ENCODE measurements around the gene PRKG1.
"Not testable (repeated sequence)": the region's sequence is repeated elsewhere in the genome, so short reads cannot be mapped to it uniquely, and the experiment has no call there.

GRCh38 chr10:51758838-51759237, 684.6 kb downstream of the PRKG1 start:
- TF ChIP-seq CTCF, POLR2A (IDR thresholded peaks at IDR 0.05): not testable (repeated sequence)

Data from Peyer's patch (tissue), 4 donors.